Measurements from ENCODE around the gene LRRC3. TPM values are rescaled to one million over a fixed set of nuclear protein-coding genes. Genes with fewer than 3 reads are reported as not detected.

The LRRC3 gene
- total RNA-seq, 2 donors from 2014 or later: 1.6 to 7.1 TPM

- H3K27me3 ChIP-seq (replicated peaks; ENCODE audit: insufficient read depth): no peaks in the 10 kb centered on the region
- DNase-seq (ENCODE audit: low spot score): no peak
- H3K9me3 ChIP-seq: no peaks in the 10 kb centered on the region
- no peak for TF ChIP-seq POLR2AphosphoS5 (IDR thresholded peaks at IDR 0.05)
- no peak for TF ChIP-seq CTCF (IDR thresholded peaks at IDR 0.05)
- TF ChIP-seq POLR2A (IDR thresholded peaks at IDR 0.05): no peak
- H3K4me3 ChIP-seq: no peak overlapping the region
- H3K36me3 ChIP-seq: no peaks in the 10 kb centered on the region
- no peak overlapping the region for H3K27ac ChIP-seq
- 90% methylated on average over 13 of the region's 13 CpGs for WGBS
- H3K4me1 ChIP-seq (replicated peaks): no peaks in the 10 kb centered on the region
- intact Hi-C loops (cut with DNase I): no loop called here
Measured at GRCh38 chr21:44436111-44436611, 19.1 kb upstream of the LRRC3 start.

- intact Hi-C loops (cut with DNase I): no loop called here
- Histone ChIP-seq H3K9me3 (no peaks in the 10 kb centered on the region), H3K27ac (no peak overlapping the region), H3K36me3 (no peaks in the 10 kb centered on the region), H3K4me3 (no peak overlapping the region), H3K27me3 (replicated peaks; ENCODE audit: insufficient read depth) (no peaks in the 10 kb centered on the region), H3K4me1 (replicated peaks) (no peaks in the 10 kb centered on the region)
- DNase-seq (ENCODE audit: low spot score): no peak
- WGBS: 82% methylated on average over 16 of the region's 18 CpGs
- TF ChIP-seq POLR2AphosphoS5 (IDR thresholded peaks at IDR 0.05) (no peak), CTCF (IDR thresholded peaks at IDR 0.05) (no peak)
Measured at GRCh38 chr21:44436958-44437357, 18.4 kb upstream of the LRRC3 start.

GRCh38 chr21:44437371-44437695 is 18.0 kb upstream of the LRRC3 start:
- WGBS: 92% methylated on average over 5 of the region's 5 CpGs
- Histone ChIP-seq H3K9me3 (no peaks in the 10 kb centered on the region), H3K36me3 (no peaks in the 10 kb centered on the region), H3K27ac (no peak overlapping the region), H3K4me3 (no peak overlapping the region), H3K27me3 (replicated peaks; ENCODE audit: insufficient read depth) (no peaks in the 10 kb centered on the region), H3K4me1 (replicated peaks) (no peaks in the 10 kb centered on the region)
- no peak for DNase-seq (ENCODE audit: low spot score)
- intact Hi-C loops (cut with DNase I): no loop called here
- no peak for TF ChIP-seq POLR2A (IDR thresholded peaks at IDR 0.05)
- TF ChIP-seq CTCF (IDR thresholded peaks at IDR 0.05): no peak
- no peak for TF ChIP-seq POLR2AphosphoS5 (IDR thresholded peaks at IDR 0.05)

- 91% methylated on average over 16 of the region's 19 CpGs for WGBS
- DNase-seq (ENCODE audit: low spot score): no peak
- Histone ChIP-seq H3K9me3 (no peaks in the 10 kb centered on the region), H3K27ac (no peak overlapping the region), H3K4me1 (replicated peaks) (no peaks in the 10 kb centered on the region), H3K27me3 (replicated peaks; ENCODE audit: insufficient read depth) (no peaks in the 10 kb centered on the region), H3K36me3 (no peaks in the 10 kb centered on the region), H3K4me3 (no peak overlapping the region)
- TF ChIP-seq POLR2A (IDR thresholded peaks at IDR 0.05) (no peak), POLR2AphosphoS5 (IDR thresholded peaks at IDR 0.05) (no peak), CTCF (IDR thresholded peaks at IDR 0.05) (no peak)
- intact Hi-C loops (cut with DNase I): no loop called here
Measured at GRCh38 chr21:44437696-44438431, 17.4 kb upstream of the LRRC3 start.

- intact Hi-C loops (cut with DNase I): no loop called here
- H3K27ac ChIP-seq: no peak overlapping the region
- H3K36me3 ChIP-seq: no peaks in the 10 kb centered on the region
- H3K27me3 ChIP-seq (replicated peaks; ENCODE audit: insufficient read depth): no peaks in the 10 kb centered on the region
- 26% methylated on average over 33 of the region's 34 CpGs for WGBS
- no peak overlapping the region for H3K4me3 ChIP-seq
- no peaks in the 10 kb centered on the region for H3K4me1 ChIP-seq (replicated peaks)
- no peak for DNase-seq (ENCODE audit: low spot score)
- TF ChIP-seq CTCF (IDR thresholded peaks at IDR 0.05) (no peak), POLR2AphosphoS5 (IDR thresholded peaks at IDR 0.05) (no peak), POLR2A (IDR thresholded peaks at IDR 0.05) (no peak)
- no peaks in the 10 kb centered on the region for H3K9me3 ChIP-seq
Measured at GRCh38 chr21:44438531-44439210, 16.6 kb upstream of the LRRC3 start.

Measured in prostate gland (tissue), 2 donors.